HCT116 (cell line): ENCODE measurements around the gene YBX2. TPM values are rescaled to one million over a fixed set of nuclear protein-coding genes. Genes with fewer than 3 reads are reported as not detected.
"Not testable (repeated sequence)": the region's sequence is repeated elsewhere in the genome, so short reads cannot be mapped to it uniquely, and the experiment has no call there.

Source experiments
- ATAC-seq: fragments of 200-7000 bp; cut with Tn5 transposase; 2 replicates; pipeline ENCODE4 v1.9.1; 2020; ENCODE audit warnings: mild to moderate bottlenecking, moderate library complexity
- BruUV-seq: library from RNA; stranded (reverse); fragments of 400-500 nt; replicated peaks from 2 replicates; lab custom pipeline; 2021; lab: Mats Ljungman, UMichigan
- CTCF ChIA-PET: fragments of 300-600 bp; sonication (Branson Sonifier 250); formaldehyde crosslinking; loops from one replicate; lab custom pipeline; 2021; ENCODE audit warnings: antibody characterized with exemption; lab: Charles Lee
- POLR2A ChIA-PET: fragments of 300-600, 350-600 bp; sonication (Branson Sonifier 250); formaldehyde crosslinking; loops from one replicate; lab custom pipeline; 2021; ENCODE audit warnings: antibody characterized with exemption; lab: Charles Lee
- RAD21 ChIA-PET, 2 experiments: fragments of 300-600 bp; sonication (Branson Sonifier 250); formaldehyde crosslinking; loops; one replicate each; lab custom pipeline; 2023; ENCODE audit warnings: low total read pairs in 2 of 2; ENCODE audit not compliant: uncharacterized antibody in 2 of 2, unreplicated experiment in 2 of 2, low non-redundant PET in 1 of 2; lab: Charles Lee
- DNase-seq: peaks from one replicate; pipeline ENCODE4 v3.0.0-alpha.2; 2010; ENCODE audit warnings: low read depth, low spot score
- H2AFZ ChIP-seq: fragments of 200-600 bp; shearing (Covaris generic), sonication (generic); 2 replicates; pipeline ENCODE4 v1.6.1; 2017; ENCODE audit warnings: low read depth, mixed run types, mixed read lengths, antibody characterized with exemption, low read length; ENCODE audit not compliant: poor library complexity, severe bottlenecking
- H3K27ac ChIP-seq: 2 replicates; pipeline ENCODE4 v1.5.1; 2012; ENCODE audit warnings: low read depth, low read length
- H3K27me3 ChIP-seq: fragments of 200-600 bp; sonication (generic); 2 replicates; pipeline ENCODE4 v1.6.1; 2016; ENCODE audit warnings: mixed run types, low read length, mixed read lengths; ENCODE audit not compliant: insufficient read depth
- H3K36me3 ChIP-seq, 2 experiments: fragments of 200-500 bp in 1 of 2; fragments of 200-600 bp in 1 of 2; sonication (Bioruptor generic) in 1 of 2; sonication (generic) in 1 of 2; 2 replicates each; pipeline versions ENCODE4 v1.5.1 to v1.6.1; 2014 to 2016; ENCODE audit warnings: low read length in 2 of 2, inconsistent platforms in 1 of 2, mixed read lengths in 1 of 2, mixed run types in 1 of 2; ENCODE audit not compliant: insufficient read depth in 2 of 2, control insufficient read depth in 1 of 2
- H3K4me1 ChIP-seq, 2 experiments: fragments of 200-600 bp in 1 of 2; sonication (generic) in 1 of 2; 2 replicates each; pipeline versions ENCODE4 v1.5.1 to v1.6.1; 2012 to 2017; ENCODE audit warnings: low read length in 2 of 2, inconsistent platforms in 1 of 2, mild to moderate bottlenecking in 1 of 2, mixed read lengths in 1 of 2, mixed run types in 1 of 2, moderate library complexity in 1 of 2; ENCODE audit not compliant: insufficient read depth in 2 of 2, control insufficient read depth in 1 of 2
- H3K4me2 ChIP-seq: fragments of 200-600 bp; sonication (generic); 2 replicates; pipeline ENCODE4 v1.6.1; 2017; ENCODE audit warnings: mixed run types, low read length, mixed read lengths
- H3K4me3 ChIP-seq, 2 experiments: fragments of 200-600 bp in 1 of 2; sonication (generic) in 1 of 2; replicated peaks in 1 of 2; 2 replicates each; pipeline ENCODE4 v1.5.1; 2011 to 2016; ENCODE audit warnings: low read length in 2 of 2, control low read depth in 1 of 2, low read depth in 1 of 2, mild to moderate bottlenecking in 1 of 2, mixed read lengths in 1 of 2, mixed run types in 1 of 2
- H3K79me2 ChIP-seq: fragments of 200-600 bp; sonication (generic); 2 replicates; pipeline ENCODE4 v1.6.1; 2017; ENCODE audit warnings: mild to moderate bottlenecking, mixed run types, low read length, moderate library complexity, mixed read lengths; ENCODE audit not compliant: insufficient read depth
- H3K9ac ChIP-seq: fragments of 200-600 bp; sonication (generic); 2 replicates; pipeline ENCODE4 v1.6.1; 2016; ENCODE audit warnings: low read length, mixed read lengths
- H3K9me2 ChIP-seq: fragments of 200-600 bp; sonication (generic), shearing (Covaris generic); 2 replicates; pipeline ENCODE4 v1.6.1; 2017; ENCODE audit warnings: mixed run types, mild to moderate bottlenecking, moderate library complexity; ENCODE audit not compliant: insufficient read depth
- H3K9me3 ChIP-seq, 2 experiments: fragments of 200-500 bp in 1 of 2; fragments of 200-600 bp in 1 of 2; sonication (Bioruptor generic) in 1 of 2; sonication (generic) in 1 of 2; 2 replicates each; pipeline ENCODE4 v1.6.1; 2014 to 2017; ENCODE audit warnings: low read length in 2 of 2, mixed read lengths in 2 of 2, inconsistent platforms in 1 of 2, low read depth in 1 of 2, mild to moderate bottlenecking in 1 of 2, mixed run types in 1 of 2, moderate library complexity in 1 of 2; ENCODE audit not compliant: control insufficient read depth in 1 of 2, insufficient read depth in 1 of 2
- H4K20me1 ChIP-seq: fragments of 200-600 bp; sonication (generic), shearing (Covaris generic); 2 replicates; pipeline ENCODE4 v1.6.1; 2017; ENCODE audit warnings: mixed run types, mild to moderate bottlenecking, moderate library complexity; ENCODE audit not compliant: insufficient read depth
- CEBPB ChIP-seq: IDR thresholded peaks from 2 replicates; pipeline ENCODE4 v1.6.1; 2012; ENCODE audit warnings: low read depth
- EGR1 ChIP-seq: IDR thresholded peaks from 2 replicates; pipeline ENCODE4 v1.6.1; 2012; ENCODE audit warnings: low read depth
- EZH2phosphoT487 ChIP-seq: fragments of 200-600 bp; IDR thresholded peaks from 2 replicates; pipeline ENCODE4 v1.6.1; 2018; ENCODE audit warnings: antibody characterized with exemption, borderline replicate concordance
- REST ChIP-seq: IDR thresholded peaks from 2 replicates; pipeline ENCODE4 v1.6.1; 2012; ENCODE audit warnings: low read depth
- intact Hi-C: fragments of 100-400 bp; cut with micrococcal nuclease; formaldehyde crosslinking; loops from 2 replicates; pipeline ENCODE4 v1.10.0; 2022
- total RNA-seq: library from RNA; stranded (reverse); gene quantifications from one replicate; pipeline ENCODE4 v1.2.1, GENCODE V29; 2021; ENCODE audit not compliant: unreplicated experiment

The YBX2 gene
- total RNA-seq, 1 experiment from 2014 or later, result 2.3 TPM

GRCh38 chr17:7334938-7335538, 40.6 kb upstream of the YBX2 start:
- BruUV-seq, result no TSS peak
- ATAC-seq (no peak), DNase-seq (no peak)
- no peak overlapping the region for H3K4me2 ChIP-seq
- no peak overlapping the region for H3K27ac ChIP-seq
- RAD21 ChIA-PET, result no interaction called here
- peaks cover 3 to 17% of the 10 kb centered on the region in 2 experiments; a peak in 3 of 4 replicates for H3K4me1 ChIP-seq
- POLR2A ChIA-PET, result no interaction called here
- no peak overlapping the region for H3K4me3 ChIP-seq
- CTCF ChIA-PET, result no interaction called here
- no peaks in the 10 kb centered on the region for H3K79me2 ChIP-seq
- no peaks in the 10 kb centered on the region for H3K27me3 ChIP-seq
- H3K36me3 ChIP-seq, result no peaks in the 10 kb centered on the region
- H4K20me1 ChIP-seq, result no peaks in the 10 kb centered on the region
- no peaks in the 10 kb centered on the region for H3K9me3 ChIP-seq
- TF ChIP-seq CEBPB (no peak), EZH2phosphoT487 (no peak), EGR1 (no peak), REST (no peak)
- H3K9me2 ChIP-seq, result no peaks in the 10 kb centered on the region
- H2AFZ ChIP-seq, result no peak overlapping the region
- intact Hi-C loops, result no loop called here
- no peak overlapping the region for H3K9ac ChIP-seq

GRCh38 chr17:7332600-7333069, 38.2 kb upstream of the YBX2 start:
- POLR2A ChIA-PET, H3K9me3 ChIP-seq, H3K4me2 ChIP-seq, H3K9ac ChIP-seq, H3K36me3 ChIP-seq, H3K9me2 ChIP-seq, DNase-seq, H3K4me3 ChIP-seq, CTCF ChIA-PET, H2AFZ ChIP-seq, H3K27ac ChIP-seq, H3K27me3 ChIP-seq, intact Hi-C loops, ATAC-seq, RAD21 ChIA-PET, BruUV-seq, H4K20me1 ChIP-seq: not testable (repeated sequence)
- peaks cover 3 to 33% of the 10 kb centered on the region in 2 experiments; a peak in 3 of 4 replicates for H3K4me1 ChIP-seq
- peaks cover 13% of the 10 kb centered on the region; the same call in 1 of the 2 replicates for H3K79me2 ChIP-seq
